Stimulated activated CD8-positive, alpha-beta memory T cell treated with anti-CD3 and anti-CD28 coated beads, Interleukin-12 subunit alpha, Interleukin-12 subunit beta, amount 100 ng/mL, for 1 hour (primary cell): ENCODE data around the gene NR3C1.

Experiments
- DNase-seq: peaks from one replicate; pipeline ENCODE4 v3.0.0-alpha.2; 2020; ENCODE audit warnings: low read depth

Gene NR3C1

GRCh38 chr5:143233031-143233430, 170.5 kb downstream of the NR3C1 start:
- no peak for DNase-seq

GRCh38 chr5:143231973-143232812, 171.3 kb downstream of the NR3C1 start:
- DNase-seq, result no peak

- DNase-seq, result no peak
These were observed 172.1 kb downstream of the NR3C1 start for GRCh38 chr5:143231416-143231815.

- DNase-seq, result no peak
These were observed 172.8 kb downstream of the NR3C1 start for GRCh38 chr5:143230676-143230996.

- DNase-seq, result no peak
These were observed 173.4 kb downstream of the NR3C1 start for GRCh38 chr5:143229896-143230675.

- no peak for DNase-seq
These were observed 174.0 kb downstream of the NR3C1 start for GRCh38 chr5:143229426-143229895.

GRCh38 chr5:143228597-143229293, 174.7 kb downstream of the NR3C1 start:
- no peak for DNase-seq
